Pancreas (tissue), 10 donors: ENCODE measurements around the gene MAP2. TPM values are rescaled to one million over a fixed set of nuclear protein-coding genes. Genes with fewer than 3 reads are reported as not detected.

Source experiments
- ATAC-seq, 4 donors: fragments of 200-7000 bp; cut with Tn5 transposase; one replicate each; pipeline versions ENCODE4 v1.8.0 to v1.9.1; 2020; ENCODE audit warnings: mild to moderate bottlenecking in 4 of 4, moderate library complexity in 4 of 4
- DNase-seq, 6 donors: peaks; one replicate each; pipeline ENCODE4 v3.0.0-alpha.2; 2020
- FAIRE-seq: peaks from 2 replicates; lab custom pipeline; 2012; peaks lifted over from hg19 to GRCh38; lab: Jason Lieb, UNC
- H3K27ac ChIP-seq, 4 donors: fragments of 200-600 bp; sonication (generic); 1 replicate in 3 of 4; 2 replicates in 1 of 4; pipeline versions ENCODE4 v1.5.0 to v1.8.0; 2020
- H3K27me3 ChIP-seq, 4 donors: fragments of 200-600 bp; one replicate each; pipeline ENCODE4 v1.8.0; 2021
- H3K36me3 ChIP-seq, 3 donors: fragments of 200-600 bp; sonication (generic) in 1 of 3; one replicate each; pipeline versions ENCODE4 v1.5.0 to v1.8.0; 2020 to 2021
- H3K4me1 ChIP-seq, 3 donors: fragments of 200-600 bp; one replicate each; pipeline ENCODE4 v1.8.0; 2021
- H3K4me3 ChIP-seq, 4 donors: fragments of 200-600 bp; sonication (generic) in 2 of 4; one replicate each; pipeline versions ENCODE4 v1.5.0 to v1.8.0; 2020 to 2021
- H3K9me3 ChIP-seq, 4 donors: fragments of 200-600 bp; one replicate each; pipeline ENCODE4 v1.8.0; 2021
- WGBS, 2 donors: extraction: QIAGEN DNeasy Blood & Tissue Kit; methylation state at CpG; one replicate each; pipeline ENCODE4 v1.1.7; 2013; 5-methylcytosine and 5-hydroxymethylcytosine counted together
- intact Hi-C, 3 donors: fragments of 100-400 bp; cut with DNase I; formaldehyde crosslinking; loops; one replicate each; pipeline versions ENCODE4 v1.11.1 to v1.14.2; 2022
- polyA plus RNA-seq, 2 donors: library from polyadenylated mRNA; stranded (reverse); fragments of 200-250 nt; gene quantifications; one replicate each; pipeline ENCODE4 v1.2.3, GENCODE V29; 2013
- total RNA-seq, 6 donors: library from RNA; stranded (reverse); fragmentation: NEBNext Ultra II Directional in 4 of 6; extraction: Animal tissue kit (Norgen Biotek cat#: 25700) in 4 of 6; gene quantifications; one replicate each; pipeline versions ENCODE4 v1.2.1 to v1.2.4, GENCODE V29; 2021 to 2023
- TF ChIP-seq, protein P1 (sequence below), 4 donors: fragments of 200-600 bp; sonication (generic) in 3 of 4; IDR thresholded peaks; one replicate each; pipeline versions ENCODE4 v1.5.0 to v1.8.0; 2021; ENCODE audit warnings: antibody characterized with exemption in 4 of 4
- donor health status: healthy with polysubstance abuse.
- donor health status: DM: no; HTN: no; CAD: no; lungs with moderate emphysema.
- donor health status: DM: no; HTN: no; CAD: no.
- donor health status: control.
- donor health status: control.
- donor health status: Bipolar disorder and iron deficiency.
- donor health status: DM: yes; HTN: yes; CAD: no.
- donor health status: DM: no; HTN: no; CAD: no.
- donor health status: DM: no; HTN: no; CAD: no.
- donor health status: DM: yes; HTN: yes; CAD: no.

MAP2 gene
- total and polyA plus RNA-seq, 8 donors = 6.9 to 23.9 (median 11.2) TPM

DNA sequence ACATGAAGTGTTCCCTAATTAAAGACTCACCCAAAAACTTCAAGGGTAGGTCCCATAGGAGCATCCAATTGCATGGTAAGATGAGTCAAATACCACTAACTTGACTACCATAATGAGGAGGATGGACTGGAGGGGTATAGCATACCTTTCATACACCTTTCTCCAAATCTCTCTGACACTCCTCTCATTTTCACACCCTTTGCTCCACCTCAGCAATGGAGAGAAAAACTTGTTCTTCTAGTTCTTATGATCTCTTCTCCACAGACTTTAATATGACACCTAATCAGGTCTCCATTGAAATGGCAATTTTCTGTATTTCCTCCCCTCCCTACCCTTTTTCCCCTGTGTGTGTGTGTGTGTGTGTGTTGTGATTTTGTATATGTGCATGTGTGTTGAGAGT, 41.1 kb upstream of the MAP2 start:
- Histone ChIP-seq H3K9me3 (no peaks in the 10 kb centered on the region), H3K36me3 (no peaks in the 10 kb centered on the region), H3K27ac (peak overlapping the region in 2 of 4 donors; percentile 43 to 66), H3K4me3 (no peak overlapping the region), H3K27me3 (no peaks in the 10 kb centered on the region), H3K4me1 (peaks cover 0 to 8% (median 0%) of the 10 kb centered on the region in 3 donors)
- FAIRE-seq (no peak), ATAC-seq (peak in 2 of 4 donors; percentile 67 to 74), DNase-seq (no peak)
- TF ChIP-seq, protein P1, sequence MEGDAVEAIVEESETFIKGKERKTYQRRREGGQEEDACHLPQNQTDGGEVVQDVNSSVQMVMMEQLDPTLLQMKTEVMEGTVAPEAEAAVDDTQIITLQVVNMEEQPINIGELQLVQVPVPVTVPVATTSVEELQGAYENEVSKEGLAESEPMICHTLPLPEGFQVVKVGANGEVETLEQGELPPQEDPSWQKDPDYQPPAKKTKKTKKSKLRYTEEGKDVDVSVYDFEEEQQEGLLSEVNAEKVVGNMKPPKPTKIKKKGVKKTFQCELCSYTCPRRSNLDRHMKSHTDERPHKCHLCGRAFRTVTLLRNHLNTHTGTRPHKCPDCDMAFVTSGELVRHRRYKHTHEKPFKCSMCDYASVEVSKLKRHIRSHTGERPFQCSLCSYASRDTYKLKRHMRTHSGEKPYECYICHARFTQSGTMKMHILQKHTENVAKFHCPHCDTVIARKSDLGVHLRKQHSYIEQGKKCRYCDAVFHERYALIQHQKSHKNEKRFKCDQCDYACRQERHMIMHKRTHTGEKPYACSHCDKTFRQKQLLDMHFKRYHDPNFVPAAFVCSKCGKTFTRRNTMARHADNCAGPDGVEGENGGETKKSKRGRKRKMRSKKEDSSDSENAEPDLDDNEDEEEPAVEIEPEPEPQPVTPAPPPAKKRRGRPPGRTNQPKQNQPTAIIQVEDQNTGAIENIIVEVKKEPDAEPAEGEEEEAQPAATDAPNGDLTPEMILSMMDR (IDR thresholded peaks at IDR 0.05) = no peak
- intact Hi-C loops = no loop called here

GRCh38 chr2:209383212-209383611, 40.6 kb upstream of the MAP2 start:
- FAIRE-seq (no peak), ATAC-seq (peak; percentile 50 to 92 (median 78)), DNase-seq (no peak)
- no peaks in the 10 kb centered on the region for H3K27me3 ChIP-seq
- TF ChIP-seq, protein P1 (IDR thresholded peaks at IDR 0.05) = no peak
- intact Hi-C loops = no loop called here
- peak overlapping the region in 2 of 4 donors; percentile 43 to 66 for H3K27ac ChIP-seq
- peaks cover 0 to 8% (median 0%) of the 10 kb centered on the region in 3 donors for H3K4me1 ChIP-seq
- H3K4me3 ChIP-seq = no peak overlapping the region
- H3K36me3 ChIP-seq = no peaks in the 10 kb centered on the region
- H3K9me3 ChIP-seq = no peaks in the 10 kb centered on the region

DNA sequence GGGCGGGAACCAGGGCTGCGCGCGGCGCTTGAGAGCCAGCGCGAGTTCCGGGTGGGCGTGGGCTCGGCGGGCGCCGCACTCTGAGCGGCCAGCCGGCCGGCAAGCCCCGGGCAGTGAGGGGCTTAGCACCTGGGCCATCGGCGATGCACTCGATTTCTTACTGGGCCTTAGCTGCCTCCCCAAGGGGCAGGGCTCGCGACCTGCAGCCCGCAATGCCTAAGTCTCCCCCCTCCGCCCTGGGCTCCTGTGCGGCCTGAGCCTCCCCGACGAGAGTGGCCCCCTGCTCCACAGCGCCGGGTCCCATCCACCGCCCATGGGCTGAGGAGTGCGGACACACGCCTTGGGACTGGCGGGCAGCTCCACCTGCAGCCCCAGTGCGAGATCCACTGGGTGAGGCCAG, 36.5 kb upstream of the MAP2 start:
- DNase-seq (peak in 2 of 6 donors; percentile 56 to 62), FAIRE-seq (no peak), ATAC-seq (no peak)
- intact Hi-C loops = no loop called here
- Histone ChIP-seq H3K4me1 (peaks cover 0 to 8% (median 0%) of the 10 kb centered on the region in 3 donors), H3K27me3 (no peaks in the 10 kb centered on the region), H3K9me3 (no peaks in the 10 kb centered on the region), H3K36me3 (no peaks in the 10 kb centered on the region), H3K27ac (no peak overlapping the region), H3K4me3 (no peak overlapping the region)
- TF ChIP-seq, protein P1 (IDR thresholded peaks at IDR 0.05) = no peak
- WGBS, 2 donors = 94% methylated on average over 31 to 34 of the region's 34 CpGs

GRCh38 chr2:209388446-209389037, 35.3 kb upstream of the MAP2 start:
- TF ChIP-seq, protein P1 (IDR thresholded peaks at IDR 0.05) = no peak
- no peaks in the 10 kb centered on the region for H3K9me3 ChIP-seq
- no peak for FAIRE-seq
- no peak for DNase-seq
- no peak overlapping the region for H3K4me3 ChIP-seq
- no peak for ATAC-seq
- peaks cover 0 to 5% (median 0%) of the 10 kb centered on the region in 3 donors for H3K4me1 ChIP-seq
- WGBS, 2 donors = 66 to 67% methylated on average over 4 of the region's 4 CpGs
- intact Hi-C loops = no loop called here
- H3K36me3 ChIP-seq = no peaks in the 10 kb centered on the region
- H3K27ac ChIP-seq = no peak overlapping the region
- H3K27me3 ChIP-seq = peaks cover 0 to 4% (median 0%) of the 10 kb centered on the region in 4 donors

DNA sequence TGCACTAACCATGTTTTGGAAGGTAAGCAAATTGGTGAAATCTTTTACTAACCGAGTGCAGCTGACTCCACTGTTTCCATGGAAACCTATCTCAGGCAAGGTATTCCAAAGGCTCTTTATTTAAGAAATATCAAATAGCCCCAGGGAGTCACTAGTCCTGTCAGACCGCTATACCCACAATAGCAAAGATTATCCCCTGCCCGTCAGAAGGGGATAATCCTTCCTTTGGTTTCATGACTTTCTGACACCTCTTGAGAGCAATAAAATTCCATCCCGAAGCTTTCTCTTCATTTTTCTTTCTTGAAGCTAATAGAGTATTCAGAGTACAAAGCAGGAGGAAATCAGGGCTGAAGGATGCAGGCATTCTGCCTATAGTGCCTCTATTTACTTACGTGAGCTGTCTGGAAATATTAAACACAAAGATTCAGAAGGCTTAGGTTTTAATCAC, 34.7 kb upstream of the MAP2 start:
- 44% methylated on average over 5 of the region's 5 CpGs for WGBS, 2 donors
- Histone ChIP-seq H3K27me3 (peaks cover 0 to 5% (median 0%) of the 10 kb centered on the region in 4 donors), H3K9me3 (no peaks in the 10 kb centered on the region), H3K36me3 (no peaks in the 10 kb centered on the region), H3K4me1 (no peaks in the 10 kb centered on the region), H3K27ac (no peak overlapping the region), H3K4me3 (no peak overlapping the region)
- TF ChIP-seq, protein P1 (IDR thresholded peaks at IDR 0.05) = no peak
- no peak for FAIRE-seq
- ATAC-seq = no peak
- intact Hi-C loops = no loop called here
- no peak for DNase-seq
